Adrenal gland (tissue), 5 donors: ENCODE results near the gene NEO1.

Source experiments
- POLR2A ChIP-seq, 2 donors: fragments of 450-650 bp; IDR thresholded peaks; one replicate each; pipeline ENCODE4 v1.6.1; 2017; ENCODE audit warnings: antibody characterized with exemption in 2 of 2, mild to moderate bottlenecking in 2 of 2, moderate library complexity in 1 of 2
- TF ChIP-seq, protein P1 (sequence below), 6 experiments: fragments of 450-650 bp in 4 of 6; fragments of 200-600 bp in 2 of 6; sonication (generic) in 1 of 6; IDR thresholded peaks; 1 replicate in 5 of 6; 2 replicates in 1 of 6; pipeline versions ENCODE4 v1.5.1 to v1.8.0; 2016 to 2021; ENCODE audit warnings: antibody characterized with exemption in 6 of 6, mild to moderate bottlenecking in 2 of 6, moderate library complexity in 1 of 6
- donor health status: DM: no; HTN: no; CAD: no.

DNA sequence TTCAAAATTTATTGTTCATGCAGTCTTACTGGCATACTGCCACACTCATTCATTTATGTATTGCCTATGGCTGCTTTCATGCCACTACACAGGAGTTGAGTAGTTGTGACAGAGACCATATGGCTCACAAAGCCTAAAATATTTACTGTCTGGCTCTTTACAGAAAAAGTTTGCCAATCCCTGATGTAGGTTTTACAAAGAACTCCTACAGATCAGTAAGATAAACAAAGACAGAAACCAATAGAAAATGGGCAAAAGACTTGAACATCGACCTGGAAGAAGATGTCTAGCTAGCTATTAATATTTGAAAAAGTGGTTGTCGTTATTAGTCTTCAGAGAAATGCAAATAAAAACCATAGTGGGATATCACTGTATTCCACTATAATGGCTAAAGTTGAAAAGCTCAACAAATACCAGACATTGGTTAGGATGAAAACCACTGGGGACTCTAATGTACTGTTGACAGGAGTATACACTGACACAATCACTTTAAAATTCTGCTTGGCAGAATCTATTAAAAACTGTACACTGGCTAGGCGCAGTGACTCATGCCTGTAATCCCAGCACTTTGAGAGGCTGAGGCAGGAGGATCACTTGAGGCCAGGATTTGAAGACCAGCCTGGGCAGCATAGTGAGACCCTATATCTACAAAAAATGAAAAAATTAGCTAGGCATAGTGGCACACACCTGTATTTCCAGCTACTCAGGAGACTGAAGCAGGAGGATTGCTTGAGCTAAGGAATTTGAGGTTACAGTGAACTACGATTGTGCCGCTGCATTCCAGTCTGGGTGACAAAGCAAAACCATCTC lies 87.7 kb downstream of the NEO1 start:
- TF ChIP-seq, protein P1, sequence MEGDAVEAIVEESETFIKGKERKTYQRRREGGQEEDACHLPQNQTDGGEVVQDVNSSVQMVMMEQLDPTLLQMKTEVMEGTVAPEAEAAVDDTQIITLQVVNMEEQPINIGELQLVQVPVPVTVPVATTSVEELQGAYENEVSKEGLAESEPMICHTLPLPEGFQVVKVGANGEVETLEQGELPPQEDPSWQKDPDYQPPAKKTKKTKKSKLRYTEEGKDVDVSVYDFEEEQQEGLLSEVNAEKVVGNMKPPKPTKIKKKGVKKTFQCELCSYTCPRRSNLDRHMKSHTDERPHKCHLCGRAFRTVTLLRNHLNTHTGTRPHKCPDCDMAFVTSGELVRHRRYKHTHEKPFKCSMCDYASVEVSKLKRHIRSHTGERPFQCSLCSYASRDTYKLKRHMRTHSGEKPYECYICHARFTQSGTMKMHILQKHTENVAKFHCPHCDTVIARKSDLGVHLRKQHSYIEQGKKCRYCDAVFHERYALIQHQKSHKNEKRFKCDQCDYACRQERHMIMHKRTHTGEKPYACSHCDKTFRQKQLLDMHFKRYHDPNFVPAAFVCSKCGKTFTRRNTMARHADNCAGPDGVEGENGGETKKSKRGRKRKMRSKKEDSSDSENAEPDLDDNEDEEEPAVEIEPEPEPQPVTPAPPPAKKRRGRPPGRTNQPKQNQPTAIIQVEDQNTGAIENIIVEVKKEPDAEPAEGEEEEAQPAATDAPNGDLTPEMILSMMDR (IDR thresholded peaks at IDR 0.05), result no peak
- no peak for TF ChIP-seq POLR2A (IDR thresholded peaks at IDR 0.05)
